Measurements from ENCODE around the gene DOCK7.
"Not testable (repeated sequence)": the region's sequence is repeated elsewhere in the genome, so short reads cannot be mapped to it uniquely, and the experiment has no call there.

The DOCK7 gene

GRCh38 chr1:62608905-62609304 is 79.3 kb downstream of the DOCK7 start:
- no peak for DNase-seq

GRCh38 chr1:62601457-62601856 is 86.7 kb downstream of the DOCK7 start:
- DNase-seq: no peak

- no peak for DNase-seq
Measured at GRCh38 chr1:62599044-62599443, 89.1 kb downstream of the DOCK7 start.

DNA sequence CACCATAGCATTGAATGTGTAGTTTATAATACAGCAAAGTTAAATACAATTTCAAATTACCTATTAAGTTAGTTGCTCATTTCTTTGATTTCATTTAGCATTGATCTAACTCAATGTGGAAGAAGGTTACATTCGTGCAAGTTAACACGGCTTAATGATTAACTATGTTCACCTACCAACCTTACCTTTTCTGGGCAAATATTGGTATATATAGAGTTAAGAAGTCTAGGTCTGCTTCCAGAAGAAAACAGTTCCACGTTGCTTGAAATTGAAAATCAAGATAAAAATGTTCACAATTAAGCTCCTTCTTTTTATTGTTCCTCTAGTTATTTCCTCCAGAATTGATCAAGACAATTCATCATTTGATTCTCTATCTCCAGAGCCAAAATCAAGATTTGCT is 90.9 kb downstream of the DOCK7 start, which contains the start of gene ANGPTL3:
Gene ANGPTL3 (plus strand): TSS at position 240 of the 400 bp plus-strand sequence. CDS start 47 bp downstream, at position 287.
- DNase-seq: no peak

- no peak for DNase-seq
Measured at GRCh38 chr1:62595647-62596046, 92.5 kb downstream of the DOCK7 start.

DNA sequence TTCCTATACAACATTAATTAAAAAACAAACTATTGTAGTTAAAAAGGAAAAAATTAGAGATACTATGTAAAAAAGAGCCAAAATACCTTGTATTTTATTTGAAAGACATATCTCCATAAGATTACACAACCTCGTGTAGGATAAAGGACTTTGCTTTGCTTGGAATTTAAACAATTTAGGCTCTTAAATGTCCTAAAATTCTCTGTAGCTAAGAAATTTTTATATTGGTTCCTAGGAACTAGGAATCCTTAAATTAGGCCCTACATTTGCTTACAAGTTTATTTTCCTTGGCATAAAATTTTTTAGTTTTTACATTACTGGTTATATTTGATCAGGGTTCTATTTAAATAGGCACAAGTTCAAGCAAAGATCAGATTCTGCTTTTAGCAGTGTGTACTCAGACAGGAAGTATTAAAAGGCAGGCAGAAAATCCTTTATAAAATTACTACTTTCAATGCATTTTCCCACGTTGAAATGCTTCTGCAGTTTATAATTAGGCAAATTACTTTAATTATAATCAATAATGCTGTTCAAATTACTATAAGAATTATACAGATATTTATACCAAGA is 94.3 kb downstream of the DOCK7 start:
- no peak for DNase-seq

- DNase-seq: no peak
Measured at GRCh38 chr1:62590970-62591368, 97.2 kb downstream of the DOCK7 start.

- DNase-seq: no peak
Measured at GRCh38 chr1:62590255-62590969, 97.8 kb downstream of the DOCK7 start.

GRCh38 chr1:62589321-62589720 is 98.9 kb downstream of the DOCK7 start:
- DNase-seq: no peak

GRCh38 chr1:62588000-62588399 is 100.2 kb downstream of the DOCK7 start:
- no peak for DNase-seq

GRCh38 chr1:62585469-62586155 is 102.6 kb downstream of the DOCK7 start:
- no peak for DNase-seq

GRCh38 chr1:62573675-62574074 is 114.5 kb downstream of the DOCK7 start:
- DNase-seq: no peak

DNA sequence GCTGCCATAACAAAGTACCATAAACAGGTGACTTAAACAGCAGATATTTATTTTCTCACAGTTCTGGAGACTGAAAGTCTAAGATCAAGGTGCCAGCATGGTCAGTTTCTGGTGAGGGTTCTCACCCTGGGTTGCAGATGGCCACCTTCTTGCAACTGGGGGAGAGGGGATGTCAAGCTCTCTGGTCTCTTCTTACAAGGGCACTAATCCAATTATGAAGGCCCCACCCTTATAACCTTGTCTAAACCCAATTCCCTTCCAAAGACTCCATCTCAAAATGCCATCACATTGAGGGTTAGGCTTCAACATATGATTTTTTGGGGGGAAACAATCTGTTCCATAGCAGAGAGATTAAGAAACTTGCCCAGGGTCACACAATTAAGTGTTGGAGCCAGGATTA is 115.7 kb downstream of the DOCK7 start:
- DNase-seq: no peak

- DNase-seq: not testable (repeated sequence)
Measured at GRCh38 chr1:62571517-62571916, 116.7 kb downstream of the DOCK7 start.

- not testable (repeated sequence) for DNase-seq
Measured at GRCh38 chr1:62567926-62568325, 120.3 kb downstream of the DOCK7 start.

DNA sequence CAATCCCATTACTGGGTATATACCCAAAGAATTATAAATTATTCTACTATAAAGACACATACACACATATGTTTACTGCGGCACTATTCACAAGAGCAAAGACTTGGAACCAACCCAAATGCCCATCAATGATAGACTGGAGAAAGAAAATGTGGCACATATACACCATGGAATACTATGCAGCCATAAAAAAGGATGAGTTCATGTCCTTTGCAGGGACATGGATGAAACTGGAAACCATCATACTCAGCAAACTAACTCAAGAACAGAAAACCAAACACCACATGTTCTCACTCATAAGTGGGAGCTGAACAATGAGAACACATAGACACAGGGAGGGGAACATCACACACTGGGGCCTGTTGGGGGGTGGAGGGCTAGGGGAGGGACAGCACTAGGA is 121.0 kb downstream of the DOCK7 start:
- DNase-seq: not testable (repeated sequence)

DNA sequence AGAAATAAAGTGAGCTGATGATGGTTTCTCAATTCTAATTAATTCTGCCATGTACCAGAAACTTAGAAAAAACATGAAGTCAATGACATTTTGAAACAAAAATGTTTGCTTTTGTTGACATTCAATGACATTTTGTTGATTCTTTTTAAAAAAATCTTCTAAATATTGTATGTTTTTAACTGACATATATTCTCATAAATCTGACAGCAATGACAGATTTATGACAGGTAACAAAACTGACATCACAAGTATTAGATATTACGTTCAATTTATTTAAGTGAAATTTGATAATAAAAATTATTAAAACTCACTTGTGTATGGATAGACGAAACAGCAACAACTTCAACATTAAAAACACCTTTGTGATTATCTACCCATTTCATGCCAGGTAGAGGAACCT is 126.9 kb downstream of the DOCK7 start:
- no peak for DNase-seq

DNA sequence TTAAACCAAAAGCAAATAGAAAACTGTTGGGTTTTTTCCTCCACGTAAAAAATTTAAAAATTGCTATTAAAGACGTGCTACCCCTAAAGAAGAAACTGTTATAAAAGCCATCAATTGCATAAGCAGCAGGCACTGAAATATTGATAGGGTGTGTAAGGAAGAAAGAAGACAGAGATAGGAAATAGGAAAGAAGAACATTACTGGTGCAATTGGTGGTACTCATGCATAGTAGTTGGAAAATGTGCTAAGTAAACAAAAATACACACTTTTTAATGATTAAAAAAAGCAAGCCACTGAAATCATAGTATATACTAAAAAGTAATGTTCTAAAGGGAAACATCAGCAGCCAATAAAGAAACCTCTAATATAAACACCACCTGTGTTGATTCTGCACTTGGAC is 143.6 kb downstream of the DOCK7 start:
- DNase-seq: no peak

GRCh38 chr1:62541048-62541447 is 147.1 kb downstream of the DOCK7 start:
- DNase-seq: no peak

GRCh38 chr1:62539028-62539447 is 149.1 kb downstream of the DOCK7 start:
- DNase-seq: no peak

DNA sequence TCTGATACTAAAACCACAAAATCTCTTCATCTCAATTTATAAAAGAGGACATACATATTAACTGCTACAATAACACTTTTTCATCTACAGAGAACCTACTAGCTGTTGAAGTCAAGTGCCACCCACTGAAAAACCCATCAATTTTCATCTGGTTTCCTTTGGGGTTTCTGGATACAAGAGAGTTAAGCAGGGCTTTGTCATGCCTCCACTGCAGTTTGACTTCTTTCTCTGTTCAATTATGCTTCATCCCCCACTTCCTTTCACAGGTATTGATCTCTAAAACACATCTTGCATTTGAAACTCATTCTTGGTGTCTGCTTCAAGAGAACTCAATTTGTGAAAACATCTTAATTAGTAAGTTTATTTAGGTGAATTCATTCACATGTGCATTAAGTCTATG is 151.3 kb downstream of the DOCK7 start:
- DNase-seq: no peak

GRCh38 chr1:62530516-62531154 is 157.6 kb downstream of the DOCK7 start:
- DNase-seq: no peak

- DNase-seq: no peak
Measured at GRCh38 chr1:62529227-62529626, 159.0 kb downstream of the DOCK7 start.

DNA sequence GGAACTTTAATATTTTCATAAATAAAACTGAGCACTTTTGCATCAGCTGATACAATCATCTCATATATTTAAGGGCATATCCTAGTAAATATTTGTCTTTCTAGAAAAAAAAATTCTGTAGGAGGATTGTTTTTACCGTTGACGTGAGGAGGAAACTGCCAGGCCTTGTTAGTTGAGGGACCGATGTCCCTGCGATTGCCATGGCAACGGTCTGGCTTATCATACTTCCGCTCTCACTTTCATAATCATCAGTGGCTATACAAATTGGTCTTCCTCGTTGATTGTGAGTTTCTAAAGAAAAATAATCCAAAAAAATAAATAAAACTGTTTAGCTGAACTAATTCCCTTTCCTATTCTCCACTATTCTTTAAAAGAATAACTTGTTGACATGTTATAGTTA is 160.2 kb downstream of the DOCK7 start:
- DNase-seq: no peak

Measured in activated CD4-positive, alpha-beta T cell treated with anti-CD3 and anti-CD28 coated beads for 1 hour (primary cell).